Stimulated activated CD4-positive, alpha-beta T cell treated with anti-CD3 and anti-CD28 coated beads, Interleukin-15, amount 100 ng/mL, for 48 hours (primary cell): ENCODE measurements around the gene RPE65.
"Not testable (repeated sequence)": the region's sequence is repeated elsewhere in the genome, so short reads cannot be mapped to it uniquely, and the experiment has no call there.

Source experiments
- DNase-seq, 2 donors: peaks; one replicate each; pipeline ENCODE4 v3.0.0-alpha.2; 2020; ENCODE audit warnings: low read depth in 2 of 2

RPE65 gene

DNA sequence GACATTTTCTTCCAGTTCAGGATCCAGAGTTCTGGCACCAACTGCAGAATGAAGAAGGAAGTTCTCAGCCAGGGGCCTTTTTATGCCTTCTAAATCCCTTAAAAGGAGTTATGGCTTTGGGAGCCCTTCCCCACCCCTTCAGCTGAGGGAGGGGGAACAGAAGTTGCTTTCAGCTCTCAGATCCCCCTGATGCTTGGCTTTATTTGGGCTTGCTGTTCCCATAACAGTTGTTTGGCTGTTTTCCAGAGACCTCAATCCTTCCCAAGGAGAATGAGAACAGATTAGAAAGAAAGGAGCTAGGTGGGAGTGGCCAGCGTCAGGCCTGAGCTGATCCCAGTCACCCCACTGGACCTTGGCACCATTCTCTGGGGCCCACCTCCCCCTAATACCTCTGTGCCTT, at the start of gene RPE65:
RPE65 (minus strand) TSS at position 54 of the 400 bp plus-strand sequence; CDS start at position 5, 49 bp downstream.
- DNase-seq, result no peak

DNA sequence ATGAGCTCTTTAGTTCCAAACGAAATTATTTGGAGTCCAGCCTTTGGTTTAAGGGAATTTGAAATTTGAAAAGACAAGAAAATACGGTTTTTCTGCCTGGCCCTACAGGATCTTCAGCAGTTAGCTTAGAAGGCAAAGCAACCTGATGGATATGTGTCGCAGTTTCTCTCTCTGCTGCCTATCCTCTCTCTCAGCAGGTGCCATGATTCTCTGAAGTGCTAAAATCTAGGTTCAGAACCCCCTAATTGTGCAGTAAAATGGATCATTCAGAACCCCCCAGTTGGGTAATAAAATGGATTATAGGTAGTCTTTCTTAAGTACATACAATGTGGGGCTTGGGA, 47.6 kb upstream of the RPE65 start:
- DNase-seq, result no peak

GRCh38 chr1:68496680-68497357, 47.1 kb upstream of the RPE65 start, which contains the start of gene DEPDC1:
Gene DEPDC1 (minus strand): TSS chr1:68497082. CDS start chr1:68496999, 83 bp downstream.
- peak; percentile 56 to 60 for DNase-seq

DNA sequence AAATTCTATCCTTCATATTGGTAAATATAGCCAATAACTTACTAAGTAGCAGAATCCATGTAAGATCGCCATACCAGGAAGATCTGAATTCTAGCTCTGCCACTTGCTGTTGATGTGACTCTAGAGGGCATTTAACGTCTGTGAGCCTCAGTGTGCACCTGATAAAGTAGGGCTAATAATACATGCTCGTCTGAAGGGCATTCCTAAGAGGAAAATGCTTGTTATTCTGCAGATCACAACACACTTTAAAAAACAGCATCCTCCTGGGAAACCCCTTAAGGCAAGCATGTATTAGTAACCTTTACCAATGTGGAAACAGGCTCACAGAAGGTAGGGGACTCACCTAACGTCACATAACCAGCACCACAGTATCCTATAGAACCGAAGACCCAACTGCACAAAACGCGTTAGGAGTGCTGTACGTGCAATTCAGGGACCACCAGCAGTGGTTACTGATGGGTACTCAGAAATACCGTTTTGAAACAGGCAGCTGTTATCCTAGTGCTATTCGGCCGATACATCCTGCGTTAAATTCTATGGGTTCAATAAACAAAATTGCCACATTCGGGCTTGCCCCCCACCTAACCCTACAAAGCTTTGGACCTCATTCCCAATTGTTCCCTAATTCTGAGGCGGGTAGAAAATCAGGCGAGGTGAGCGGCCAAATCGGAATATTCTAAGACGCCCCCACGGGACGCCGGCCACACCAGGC, 46.4 kb upstream of the RPE65 start:
- DNase-seq, result no peak

DNA sequence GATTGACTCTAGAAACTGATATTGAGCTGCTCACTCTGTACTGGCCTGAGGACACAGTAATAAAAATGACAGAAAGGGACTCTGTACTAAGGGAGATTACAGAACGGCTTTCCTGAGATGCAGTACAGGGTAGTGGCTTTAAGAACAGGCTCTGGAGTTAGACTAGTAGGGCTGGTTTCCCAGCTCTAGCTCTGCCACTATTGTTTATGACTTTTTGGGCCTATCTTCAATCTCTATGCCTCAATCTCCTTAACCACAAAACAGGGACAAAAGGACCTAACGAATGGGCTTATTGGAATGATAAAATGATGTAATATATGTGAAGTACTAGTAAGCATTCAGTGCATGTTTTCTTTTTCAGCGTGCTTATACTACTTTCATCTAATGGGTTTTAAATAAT, 45.8 kb upstream of the RPE65 start:
- no peak for DNase-seq

- no peak for DNase-seq
Observed at GRCh38 chr1:68493193-68493592, 43.4 kb upstream of the RPE65 start.

GRCh38 chr1:68492255-68492654, 42.5 kb upstream of the RPE65 start:
- DNase-seq, result not testable (repeated sequence)

DNA sequence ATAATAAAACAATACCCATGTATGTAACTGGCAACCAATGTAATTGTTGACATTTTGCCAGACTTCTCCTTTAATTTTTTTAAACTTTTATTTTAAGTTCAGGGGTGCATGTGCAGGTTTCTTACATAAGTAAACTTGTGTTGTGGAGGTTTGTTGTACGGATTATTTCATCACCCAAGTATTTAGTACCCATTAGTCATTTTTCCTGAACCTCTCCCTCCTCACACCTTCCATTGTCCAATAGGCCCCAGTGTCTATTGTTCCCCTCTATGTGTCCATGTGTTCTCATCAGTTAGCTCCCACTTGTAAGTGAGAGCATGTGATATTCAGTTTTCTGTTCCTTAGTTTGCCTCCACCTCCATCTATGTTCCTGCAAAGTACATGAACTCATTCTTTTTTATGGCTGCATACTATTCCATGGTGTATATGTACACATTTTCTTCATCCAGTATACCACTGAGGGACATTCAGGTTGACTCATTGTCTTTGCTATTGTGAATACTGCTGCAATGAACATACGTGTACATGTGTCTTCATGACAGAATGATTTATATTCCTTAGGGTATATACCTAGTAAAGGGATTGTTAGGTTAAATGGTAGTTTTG, 40.4 kb upstream of the RPE65 start:
- no peak for DNase-seq

GRCh38 chr1:68485431-68486022, 35.8 kb upstream of the RPE65 start:
- no peak for DNase-seq

- no peak for DNase-seq
Observed at GRCh38 chr1:68484618-68485017, 34.9 kb upstream of the RPE65 start.

DNA sequence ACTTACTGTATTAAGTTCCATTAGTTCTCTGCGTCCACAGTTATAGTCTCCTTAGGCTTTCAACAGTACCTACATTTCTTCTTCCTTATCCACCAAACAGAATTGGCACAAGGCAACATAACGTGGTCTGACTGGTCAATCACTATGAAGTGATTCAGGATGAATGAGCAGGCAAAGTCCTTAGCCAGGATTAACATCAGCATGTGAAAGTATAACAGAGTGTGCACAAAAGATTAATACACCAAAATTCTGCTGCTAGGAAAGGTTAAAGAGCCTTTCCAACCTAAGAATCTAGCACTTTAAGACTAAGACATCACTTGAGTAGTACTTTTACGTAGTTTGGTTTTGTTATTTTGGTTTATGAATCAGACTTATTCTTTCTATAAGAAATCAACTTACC, 31.3 kb upstream of the RPE65 start:
- DNase-seq, result no peak

- no peak for DNase-seq
Observed at GRCh38 chr1:68479501-68479900, 29.7 kb upstream of the RPE65 start.

DNA sequence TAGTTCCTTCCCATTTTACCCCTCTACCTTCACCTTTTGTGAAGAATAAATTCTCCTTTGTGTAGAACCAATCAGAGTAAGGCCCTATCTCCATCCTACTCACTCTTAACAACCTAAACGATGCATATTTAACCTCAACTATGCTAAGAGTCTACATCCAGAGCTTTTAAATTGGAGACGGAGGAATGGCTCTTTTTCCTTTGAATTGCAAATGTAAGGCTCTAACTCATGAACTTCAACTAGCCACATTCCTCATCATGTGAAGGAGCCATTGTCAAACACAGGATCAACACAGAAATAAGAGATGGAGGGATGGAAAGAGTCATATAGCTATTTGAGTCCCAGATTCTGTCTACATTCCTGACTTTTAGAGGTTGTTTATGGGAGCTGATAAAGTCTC, 28.9 kb upstream of the RPE65 start:
- no peak for DNase-seq

DNA sequence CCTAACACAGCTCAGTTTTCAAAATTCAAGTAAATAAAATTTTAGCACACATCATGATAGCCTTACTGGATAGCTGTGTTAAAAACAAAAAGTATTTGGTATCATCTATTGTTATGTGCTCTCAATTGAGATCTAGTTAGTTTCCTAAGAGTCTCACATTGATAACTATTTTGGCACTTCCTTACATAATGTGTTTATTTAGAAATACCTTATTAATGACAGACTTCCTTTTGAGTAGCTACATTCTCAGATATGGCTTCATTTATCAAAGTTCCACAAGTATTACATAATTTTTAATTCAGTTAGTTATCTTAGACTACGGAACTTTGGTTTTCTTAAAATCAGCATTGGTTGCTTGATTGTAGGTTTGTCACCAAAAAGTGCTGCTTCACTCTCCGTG, 26.9 kb upstream of the RPE65 start:
- DNase-seq, result not testable (repeated sequence)

DNA sequence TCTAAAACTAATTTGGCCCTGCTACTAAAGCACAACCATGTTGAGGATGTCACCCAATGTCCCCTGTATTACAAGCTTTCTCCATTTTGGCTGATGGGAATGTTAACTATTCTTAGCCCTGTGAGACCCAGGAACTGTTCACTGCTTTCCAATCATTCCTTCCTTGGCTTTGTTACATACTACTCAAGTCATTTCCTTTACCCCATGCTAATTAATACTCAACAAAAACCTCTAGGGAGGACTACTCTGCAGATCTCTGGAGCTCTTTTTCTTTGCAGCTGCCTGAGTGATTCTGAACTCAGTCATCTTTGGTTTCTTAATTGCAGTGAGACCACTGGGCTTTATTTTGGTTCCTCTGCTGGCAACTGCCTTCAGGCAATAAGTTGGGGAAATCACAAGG, 23.3 kb upstream of the RPE65 start:
- no peak for DNase-seq

- no peak for DNase-seq
Observed at GRCh38 chr1:68470388-68470970, 20.7 kb upstream of the RPE65 start.

- DNase-seq, result no peak
Observed at GRCh38 chr1:68464891-68465290, 15.1 kb upstream of the RPE65 start.

- DNase-seq, result no peak
Observed at GRCh38 chr1:68460935-68461334, 11.2 kb upstream of the RPE65 start.

GRCh38 chr1:68459796-68460195, 10.0 kb upstream of the RPE65 start:
- DNase-seq, result no peak

DNA sequence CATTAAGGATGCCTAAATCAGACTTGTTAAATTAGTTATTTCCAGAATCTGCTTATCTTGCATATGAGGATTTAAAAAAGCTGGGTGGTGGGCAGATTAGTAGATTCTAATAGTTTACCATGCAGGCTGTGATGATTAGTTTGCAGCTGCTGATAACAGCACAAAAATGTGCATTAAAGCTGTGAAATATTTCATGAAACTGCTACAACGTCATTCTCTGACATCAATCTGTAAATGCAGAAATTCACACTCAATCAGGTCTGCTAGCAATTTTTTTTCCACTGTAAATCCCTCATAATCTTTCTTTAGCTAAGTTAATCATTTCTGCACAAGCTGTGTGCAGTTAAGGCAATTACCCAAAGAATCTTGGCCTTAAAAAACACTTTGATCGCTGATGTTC, 9.3 kb upstream of the RPE65 start:
- DNase-seq, result no peak

DNA sequence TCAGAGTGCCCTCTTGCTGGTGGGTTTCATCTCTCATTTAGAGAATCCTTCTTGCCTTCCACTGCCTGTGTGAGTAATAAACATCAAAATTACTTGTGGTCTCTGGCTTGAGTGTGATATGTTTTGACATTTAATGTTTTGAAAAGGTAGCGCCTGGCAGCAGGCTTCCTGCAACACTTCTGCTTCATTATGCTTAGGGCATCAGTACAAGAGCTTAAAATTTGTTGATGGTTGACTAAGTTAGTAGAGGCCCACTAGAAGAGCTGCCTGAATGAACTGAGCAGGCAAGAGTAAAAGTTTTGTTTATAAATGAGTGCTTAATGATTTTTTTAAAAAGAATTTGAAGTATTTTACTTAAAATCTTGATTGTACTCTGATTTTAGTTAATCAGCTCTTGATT, 6.4 kb upstream of the RPE65 start:
- DNase-seq, result no peak

GRCh38 chr1:68454534-68454933, 4.8 kb upstream of the RPE65 start:
- no peak for DNase-seq
